Left ventricle myocardium superior (tissue), 1 donor: ENCODE results near the gene CREBRF. TPM values are rescaled to one million over a fixed set of nuclear protein-coding genes. Genes with fewer than 3 reads are reported as not detected.
"Not testable (repeated sequence)": the region's sequence is repeated elsewhere in the genome, so short reads cannot be mapped to it uniquely, and the experiment has no call there.

Source experiments
- ATAC-seq: fragments of 200-7000 bp; cut with Tn5 transposase; one replicate; pipeline ENCODE4 v1.9.1; 2020; ENCODE audit warnings: mild to moderate bottlenecking, moderate library complexity
- DNase-seq: peaks from one replicate; pipeline ENCODE4 v3.0.0-alpha.2; 2020
- intact Hi-C: fragments of 100-400 bp; cut with micrococcal nuclease; formaldehyde crosslinking; loops from one replicate; pipeline ENCODE4 v1.11.0; 2022
- total RNA-seq: library from RNA; stranded (reverse); fragmentation: NEBNext Ultra II Directional; extraction: Animal tissue kit (Norgen Biotek cat#: 25700); gene quantifications from one replicate; pipeline ENCODE4 v1.2.1, GENCODE V29; 2021
- donor health status: DM: no; HTN: yes; CAD: no; lungs with severe emphysema.

Gene CREBRF
- total RNA-seq, 1 donor from 2014 or later = 28.3 TPM

GRCh38 chr5:173143567-173143966 is 87.4 kb downstream of the CREBRF start:
- DNase-seq (no peak), ATAC-seq (no peak)
- intact Hi-C loops = no loop called here

- DNase-seq = peak; percentile 96
- intact Hi-C loops = no loop called here
- ATAC-seq = peak; percentile 95
Observed at GRCh38 chr5:173144200-173145176, 88.3 kb downstream of the CREBRF start, which contains the start of gene BNIP1. TSS of gene BNIP1 (plus strand) at chr5:173144531. CDS start at chr5:173144546, 15 bp downstream.

DNA sequence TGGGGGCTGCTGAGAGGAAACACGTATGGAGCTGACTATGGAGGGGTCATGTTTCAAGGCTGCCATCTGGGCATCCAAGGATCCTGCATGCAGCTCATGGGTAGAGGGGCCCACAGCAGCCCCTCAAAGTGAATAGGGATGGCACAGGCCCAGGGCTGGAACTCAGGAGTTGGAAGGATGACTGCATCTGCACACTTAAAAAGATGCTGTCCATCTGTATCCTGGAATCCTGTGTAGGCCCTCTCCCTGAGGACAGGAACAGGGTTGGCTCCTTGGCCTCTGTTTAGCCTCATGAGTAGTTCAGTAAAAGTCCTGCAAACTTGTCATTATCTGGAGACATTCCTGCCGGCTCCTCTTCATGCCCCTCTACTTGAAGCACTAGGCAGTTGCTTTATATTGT is 92.2 kb downstream of the CREBRF start:
- no peak for ATAC-seq
- intact Hi-C loops = no loop called here
- DNase-seq = no peak

- intact Hi-C loops = no loop called here
- no peak for DNase-seq
- ATAC-seq = no peak
Observed at GRCh38 chr5:173152547-173152946, 96.4 kb downstream of the CREBRF start.

DNA sequence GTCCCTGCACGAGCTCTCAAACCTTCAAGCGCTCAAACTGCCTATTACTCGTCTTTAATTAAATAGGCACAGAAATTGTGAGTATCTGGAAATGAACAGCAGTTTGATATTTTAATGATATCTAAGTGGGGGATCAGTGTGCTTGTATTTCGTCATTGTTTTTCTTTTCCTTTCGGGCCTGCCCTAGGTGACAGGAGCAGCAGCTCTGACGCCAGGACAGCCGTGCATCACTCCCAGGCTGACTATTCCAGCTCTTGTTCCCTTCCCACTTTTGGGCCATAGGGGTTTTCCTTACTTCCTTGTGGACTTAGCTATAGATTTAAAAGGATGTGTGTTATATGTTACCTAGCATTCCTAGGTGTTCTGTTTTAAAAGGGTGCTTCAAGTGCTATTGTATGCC is 97.7 kb downstream of the CREBRF start:
- DNase-seq = no peak
- ATAC-seq = no peak
- intact Hi-C loops = no loop called here

GRCh38 chr5:173154619-173155018 is 98.5 kb downstream of the CREBRF start:
- ATAC-seq, intact Hi-C loops, DNase-seq: not testable (repeated sequence)

DNA sequence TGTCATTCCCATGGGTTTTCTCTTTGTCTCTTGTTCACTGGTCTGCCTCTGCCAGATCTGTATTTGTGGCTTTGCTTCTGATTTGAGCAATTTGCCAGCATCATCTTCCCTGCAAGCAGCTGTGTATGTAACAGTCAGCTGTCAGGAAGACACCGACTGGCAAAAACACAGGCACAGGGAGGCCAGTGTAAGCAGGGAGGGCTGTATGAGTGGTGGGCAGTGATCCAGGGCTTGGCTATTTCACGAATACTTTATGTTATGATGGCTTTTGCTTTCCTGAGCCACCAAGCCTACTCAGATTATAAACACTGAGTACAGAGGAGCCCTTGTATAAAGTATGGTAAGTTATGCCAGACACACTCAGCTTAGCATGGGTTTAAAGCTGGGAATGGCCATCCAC is 99.8 kb downstream of the CREBRF start:
- no peak for ATAC-seq
- intact Hi-C loops = no loop called here
- no peak for DNase-seq

- intact Hi-C loops = no loop called here
- ATAC-seq = no peak
- DNase-seq = no peak
Observed at GRCh38 chr5:173158366-173158765, 102.2 kb downstream of the CREBRF start.

DNA sequence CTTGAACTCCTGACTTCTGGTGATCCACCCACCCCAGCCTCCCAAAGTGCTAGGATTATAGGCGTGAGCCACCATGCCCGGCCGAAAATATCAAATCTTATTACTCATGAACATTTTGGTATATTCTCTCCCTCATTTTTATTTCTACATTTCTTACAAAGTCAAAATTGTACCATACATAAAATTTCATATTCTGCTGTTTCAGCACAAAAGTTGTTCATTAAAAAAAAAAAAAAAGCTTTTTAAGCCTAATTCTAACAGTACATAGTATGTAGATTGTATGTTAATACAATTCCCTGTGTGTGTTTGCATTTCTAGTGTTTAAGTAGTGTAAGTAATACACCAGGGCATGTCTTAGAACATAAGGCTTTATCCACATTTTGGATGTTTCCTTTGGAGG is 103.1 kb downstream of the CREBRF start:
- intact Hi-C loops = no loop called here

DNA sequence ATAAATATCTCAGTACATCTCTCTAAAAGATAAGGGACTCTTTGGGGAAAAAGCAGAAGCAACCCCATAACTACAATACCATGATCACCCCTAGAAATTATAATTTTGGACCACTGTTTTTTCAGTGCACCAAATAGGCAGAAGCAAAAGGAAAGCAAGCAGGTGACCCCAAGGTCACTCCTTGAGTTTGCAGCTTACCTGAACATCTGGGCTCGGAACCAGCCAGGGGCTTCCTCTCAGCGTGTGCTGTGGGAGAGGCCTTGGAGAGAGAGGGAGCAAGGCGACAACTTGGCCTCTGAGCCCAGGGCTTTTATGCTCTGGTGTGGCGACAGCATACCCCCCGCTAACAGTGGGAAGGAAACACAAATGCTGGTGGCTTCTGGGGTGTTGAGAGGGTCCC is 105.0 kb downstream of the CREBRF start:
- intact Hi-C loops = loop anchor here (10.0 kb wide), 1 partner anchor 124 kb away; no protein-coding TSS in a partner anchor

More for the DNA sequence above, 103.1 kb downstream of the CREBRF start:
- DNase-seq = no peak
- ATAC-seq = no peak

GRCh38 chr5:173163219-173163618 is 107.1 kb downstream of the CREBRF start:
- intact Hi-C loops = loop anchor here (10.0 kb wide), 1 partner anchor 122 kb away; no protein-coding TSS in a partner anchor
- DNase-seq (peak; percentile 59), ATAC-seq (peak; percentile 61)

More for the DNA sequence above, 105.0 kb downstream of the CREBRF start:
- DNase-seq (no peak), ATAC-seq (no peak)

DNA sequence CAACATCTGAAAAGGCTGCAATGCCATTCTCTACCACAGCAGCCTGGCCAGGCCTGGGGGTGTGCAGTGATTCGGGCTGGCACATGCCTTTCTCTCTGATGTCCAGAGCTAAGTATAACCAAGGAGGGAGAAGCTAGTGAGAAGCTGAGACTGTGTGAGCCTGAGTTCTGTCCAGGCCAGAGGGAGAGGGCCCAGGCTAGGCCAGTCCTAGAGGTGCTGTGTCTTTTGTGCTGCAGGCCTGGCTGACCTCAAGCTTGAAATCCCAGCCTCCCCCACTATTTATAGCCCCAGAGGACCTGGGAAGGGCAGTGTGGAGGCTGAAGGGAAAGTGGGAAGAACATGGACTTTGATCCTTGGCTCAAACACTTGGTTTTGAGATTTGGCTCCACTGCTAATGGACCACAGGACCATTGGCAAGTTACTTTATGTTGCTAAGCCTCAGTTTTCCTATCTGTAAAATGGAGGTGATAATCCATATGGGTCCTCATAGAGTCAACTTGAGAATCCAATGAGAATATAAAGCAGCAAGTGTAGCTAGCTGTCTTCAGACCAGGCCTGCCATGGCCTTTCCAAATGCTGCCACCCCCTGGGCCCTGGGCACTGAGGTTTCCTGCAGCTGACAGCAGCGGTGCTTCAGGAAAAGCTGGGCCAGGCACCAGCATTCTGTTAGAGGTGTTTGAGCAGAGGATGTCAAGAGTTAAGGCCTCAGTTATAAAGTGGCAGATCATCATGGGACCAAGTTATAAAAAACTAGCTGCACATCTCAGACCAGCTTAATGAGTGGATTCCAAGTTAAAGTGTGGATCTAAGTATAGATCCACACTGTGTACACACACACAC is 109.2 kb downstream of the CREBRF start:
- peak; percentile 82 for ATAC-seq
- DNase-seq = peak; percentile 55
- intact Hi-C loops = loop anchor here (10.0 kb wide), 1 partner anchor 119 kb away; no protein-coding TSS in a partner anchor

DNA sequence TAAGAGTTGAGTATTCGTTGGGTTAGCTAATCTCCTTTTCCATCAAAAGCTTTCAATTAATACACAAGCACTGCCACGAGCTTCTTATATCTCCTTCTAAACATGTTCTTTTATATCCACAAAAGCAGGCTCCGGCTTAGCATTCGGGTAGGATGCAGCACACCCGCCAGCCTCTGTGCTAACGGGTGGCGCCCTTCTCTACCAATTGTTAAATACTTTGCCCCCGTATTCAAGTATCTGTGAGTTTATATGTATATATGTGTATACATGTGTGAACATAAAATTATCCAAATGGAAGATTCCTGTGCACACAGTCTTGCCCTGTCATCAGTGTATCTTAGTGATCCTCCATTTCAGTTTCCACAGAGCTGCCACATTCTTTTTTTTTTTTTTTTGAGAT is 116.0 kb downstream of the CREBRF start:
- DNase-seq (no peak), ATAC-seq (no peak)
- intact Hi-C loops = no loop called here

DNA sequence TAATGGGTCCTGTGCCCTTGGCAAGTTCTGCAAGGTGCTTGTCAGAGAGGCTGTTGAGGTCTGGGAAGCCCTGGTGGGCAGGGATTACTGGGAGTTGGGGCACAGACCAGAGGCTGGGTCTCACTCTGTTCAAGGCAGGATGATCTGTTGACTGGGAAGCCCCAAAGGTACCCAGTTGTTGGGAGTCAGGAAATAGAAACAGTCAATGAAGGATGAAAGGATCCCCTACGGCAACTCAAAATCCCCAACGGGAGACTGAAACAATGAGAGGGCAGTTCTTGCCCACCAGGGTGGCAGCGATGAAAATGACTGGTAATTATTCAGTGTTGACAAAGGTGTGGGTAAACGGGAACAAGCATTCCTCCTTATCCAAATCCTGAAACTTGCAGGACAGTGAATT is 119.4 kb downstream of the CREBRF start:
- ATAC-seq (no peak), DNase-seq (no peak)
- intact Hi-C loops = no loop called here

GRCh38 chr5:173178369-173178910 is 122.3 kb downstream of the CREBRF start:
- intact Hi-C loops = no loop called here
- DNase-seq (no peak), ATAC-seq (no peak)

GRCh38 chr5:173180331-173180730 is 124.2 kb downstream of the CREBRF start:
- DNase-seq (no peak), ATAC-seq (no peak)
- intact Hi-C loops = no loop called here

GRCh38 chr5:173187054-173187743 is 131.0 kb downstream of the CREBRF start:
- DNase-seq = no peak
- intact Hi-C loops = no loop called here
- ATAC-seq = no peak

GRCh38 chr5:173188280-173188679 is 132.1 kb downstream of the CREBRF start:
- intact Hi-C loops = no loop called here
- ATAC-seq (no peak), DNase-seq (no peak)
